D341Med (cell line): Measurements from ENCODE around the gene SH3GLB1.
A peak's percentile ranks its signal among the peaks of the same experiment; 100 is the strongest.

Source experiments
- DNase-seq: peaks from one replicate; pipeline ENCODE4 v3.0.0; 2012; ENCODE audit warnings: low spot score

The SH3GLB1 gene

DNA sequence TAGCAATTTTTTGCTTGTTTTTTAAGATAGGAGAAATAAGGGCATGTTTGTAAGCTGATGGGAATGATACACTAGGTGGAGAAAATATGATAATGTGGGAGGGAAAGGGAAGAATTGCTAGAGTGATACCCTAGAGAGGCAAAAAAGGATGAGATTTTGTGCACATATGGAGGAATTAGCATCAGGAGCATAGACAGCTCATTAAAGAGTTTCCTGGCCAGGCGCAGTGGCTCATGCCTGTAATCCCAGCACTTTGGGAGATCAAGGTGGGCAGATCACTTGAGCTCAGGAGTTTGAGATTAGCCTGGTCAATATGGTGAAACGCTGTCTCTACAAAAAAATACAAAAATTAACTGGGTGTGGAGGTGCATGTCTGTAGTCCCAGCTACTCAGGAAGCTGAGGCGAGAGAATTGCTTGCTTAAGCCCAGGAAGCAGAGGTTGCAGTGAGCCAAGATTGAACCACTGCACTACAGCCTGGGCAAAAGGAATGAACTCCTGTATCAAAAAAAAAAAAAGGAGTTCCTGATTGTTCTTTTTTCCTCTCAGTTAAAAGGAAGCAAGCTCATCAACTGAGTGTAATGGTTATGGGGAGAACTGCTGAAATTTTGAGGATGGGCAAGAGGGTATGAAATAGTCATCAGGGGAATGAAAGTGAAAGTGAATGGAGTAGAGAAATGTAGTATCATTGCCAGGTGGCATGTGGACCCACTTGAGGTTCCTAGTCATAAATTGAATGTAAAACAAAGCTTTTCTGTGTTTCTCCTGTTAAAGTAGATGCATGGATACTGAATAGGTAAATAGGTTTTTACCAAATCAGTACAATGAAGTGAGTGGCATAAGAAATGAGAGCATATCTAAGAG lies 35.5 kb downstream of the SH3GLB1 start:
- DNase-seq: no peak

GRCh38 chr1:86741947-86742572 lies 37.7 kb downstream of the SH3GLB1 start:
- no peak for DNase-seq

- DNase-seq: no peak
These were observed 42.9 kb downstream of the SH3GLB1 start for GRCh38 chr1:86747304-86747703.

- peak; percentile 26 for DNase-seq
These were observed 44.4 kb downstream of the SH3GLB1 start for GRCh38 chr1:86748622-86749373.

DNA sequence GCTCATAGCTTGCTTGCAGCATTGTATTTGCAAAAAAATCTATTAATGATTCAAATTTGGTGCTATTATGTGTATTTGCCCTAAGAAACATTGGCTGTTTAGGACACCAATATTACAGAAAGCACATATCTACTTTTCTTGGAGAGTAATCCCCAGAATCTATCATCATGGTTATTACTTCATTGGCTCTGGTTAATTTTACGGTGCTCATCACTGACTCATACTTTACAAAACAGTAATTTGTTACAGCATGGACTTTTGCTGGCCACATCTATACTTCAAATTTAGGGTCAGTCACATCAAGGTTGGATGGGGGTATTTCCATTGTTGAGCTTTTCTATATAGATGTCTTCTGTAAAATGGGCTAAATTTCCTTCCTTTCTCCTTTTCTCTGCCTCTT lies 45.7 kb downstream of the SH3GLB1 start:
- DNase-seq: no peak

- DNase-seq: no peak
These were observed 46.2 kb downstream of the SH3GLB1 start for GRCh38 chr1:86750530-86750929.

GRCh38 chr1:86751923-86752322 lies 47.5 kb downstream of the SH3GLB1 start:
- no peak for DNase-seq

- no peak for DNase-seq
These were observed 49.3 kb downstream of the SH3GLB1 start for GRCh38 chr1:86753700-86754099.

GRCh38 chr1:86754265-86754974 lies 50.0 kb downstream of the SH3GLB1 start:
- no peak for DNase-seq

DNA sequence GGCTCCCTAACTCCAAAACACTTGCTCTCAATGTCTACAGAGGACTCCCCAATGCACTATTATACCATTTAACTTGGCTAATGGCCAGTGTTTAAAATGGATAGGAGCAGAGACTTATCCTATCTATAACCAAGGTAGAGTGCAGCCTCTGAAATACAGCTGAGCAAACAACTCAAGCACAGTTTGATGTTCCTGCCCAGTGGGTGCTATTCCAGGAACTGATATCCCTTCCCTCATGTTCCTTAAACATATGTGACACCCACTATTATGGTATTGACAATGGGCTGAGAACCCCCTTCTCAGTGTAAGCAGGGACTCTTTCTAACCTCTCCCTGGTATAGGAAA lies 51.7 kb downstream of the SH3GLB1 start:
- no peak for DNase-seq

DNA sequence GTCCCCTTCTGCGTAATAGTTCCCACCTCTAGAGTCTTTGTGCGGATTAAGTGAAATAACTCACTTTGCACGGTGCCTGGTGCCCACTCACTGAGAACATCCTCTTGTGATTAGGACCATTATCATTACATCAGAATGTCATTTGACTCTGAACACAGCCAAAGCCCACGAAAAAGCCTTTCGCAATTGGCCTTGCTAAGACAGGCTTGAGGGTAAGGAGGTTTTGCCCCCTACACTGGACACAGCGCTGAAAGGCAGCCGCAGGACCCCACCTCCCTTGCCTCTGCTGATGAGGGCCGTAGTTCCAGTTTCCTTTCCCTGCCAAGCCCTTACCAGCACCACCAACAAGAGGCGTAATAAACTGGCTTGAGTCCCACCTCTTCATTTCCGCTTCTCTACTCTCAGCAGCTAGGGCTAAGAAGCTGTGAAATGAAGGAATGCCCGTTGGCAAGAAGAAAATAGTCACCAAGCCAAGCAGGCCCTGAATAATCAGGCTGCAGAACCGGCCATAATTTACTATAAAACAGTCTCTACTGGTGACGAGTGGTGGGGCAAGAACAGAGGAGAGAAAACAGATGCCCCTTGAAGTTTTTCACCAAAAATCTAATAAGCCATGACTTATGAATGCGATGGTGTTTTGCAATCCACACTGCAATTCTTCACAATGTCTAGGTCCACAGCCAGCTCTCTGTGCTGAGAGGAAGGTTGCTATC lies 53.1 kb downstream of the SH3GLB1 start:
- DNase-seq: no peak

DNA sequence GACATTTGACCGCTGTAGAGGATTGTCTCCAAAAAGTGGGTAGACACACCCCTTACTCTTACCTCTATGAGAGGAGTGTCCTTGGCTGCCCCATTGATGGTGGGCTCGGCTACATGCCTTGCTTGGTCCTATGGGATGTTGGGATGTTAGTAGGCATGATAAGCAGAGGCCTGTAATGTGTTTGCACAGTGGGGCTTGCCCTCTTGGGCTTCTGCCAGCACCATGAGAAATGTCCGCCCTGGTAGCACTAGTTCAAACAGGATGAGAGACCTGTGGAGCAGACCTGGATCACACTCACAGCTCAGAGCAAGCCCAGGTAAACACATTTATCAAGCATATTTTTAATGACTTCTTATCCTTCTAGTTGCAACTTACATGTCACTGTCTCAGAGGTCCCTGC lies 54.2 kb downstream of the SH3GLB1 start:
- no peak for DNase-seq

DNA sequence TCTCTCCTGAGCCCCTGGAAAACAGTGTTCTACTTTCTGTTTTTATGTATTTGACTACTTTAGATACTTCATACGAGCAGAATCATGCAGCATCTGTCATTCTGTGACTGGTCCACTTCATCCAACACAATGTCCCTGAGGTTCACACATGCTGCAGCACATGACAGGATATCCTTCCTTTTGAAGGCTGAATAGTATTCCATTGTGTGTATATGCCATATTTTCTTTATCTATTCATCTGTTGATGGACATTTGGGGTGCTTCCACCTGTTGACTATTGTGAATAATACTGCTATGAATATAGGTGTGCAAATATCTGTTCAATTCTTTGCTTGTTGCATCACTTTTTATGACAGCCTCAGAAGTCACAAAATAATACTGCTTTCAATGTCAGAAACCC lies 55.8 kb downstream of the SH3GLB1 start:
- no peak for DNase-seq

DNA sequence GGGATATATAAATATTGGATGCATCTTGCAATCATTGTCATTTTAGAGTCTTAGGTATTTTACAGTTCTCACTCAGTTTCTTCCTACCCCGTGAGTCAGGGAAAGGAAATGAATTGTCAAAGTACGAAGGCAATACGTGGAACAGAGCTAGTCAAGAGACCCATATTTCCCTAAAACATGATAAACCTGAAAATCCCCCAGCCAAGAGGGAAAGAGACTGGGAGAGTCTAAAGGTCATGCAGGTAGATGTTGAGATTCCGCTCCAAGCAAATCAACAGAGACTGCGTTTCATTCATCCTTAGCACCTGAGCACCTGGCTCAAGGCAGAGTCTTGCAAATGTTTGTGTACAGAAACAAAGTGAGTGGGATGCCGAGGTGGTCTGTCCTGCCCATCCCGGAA lies 58.0 kb downstream of the SH3GLB1 start:
- DNase-seq: no peak

DNA sequence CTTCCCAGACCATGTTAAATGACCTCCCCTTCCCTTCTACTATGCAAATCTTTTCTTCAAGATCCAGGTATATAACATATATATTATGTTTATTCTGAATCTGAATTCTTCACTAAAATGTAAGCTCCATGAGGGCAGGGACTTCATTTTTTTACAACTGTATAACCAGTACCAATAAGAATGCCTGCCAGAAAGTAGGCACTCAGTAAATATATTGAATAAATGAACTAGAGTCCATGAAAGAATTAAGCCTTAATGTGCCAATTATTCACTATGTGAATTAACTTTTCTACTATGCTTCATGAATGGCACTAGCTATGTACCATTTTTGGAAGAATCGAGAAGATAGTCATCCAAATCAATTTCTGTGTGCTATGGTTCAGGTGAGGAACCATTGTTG lies 60.1 kb downstream of the SH3GLB1 start:
- no peak for DNase-seq

- no peak for DNase-seq
These were observed 60.7 kb downstream of the SH3GLB1 start for GRCh38 chr1:86765073-86765472.

- DNase-seq: no peak
These were observed 61.3 kb downstream of the SH3GLB1 start for GRCh38 chr1:86765674-86766073.

GRCh38 chr1:86768554-86768953 lies 64.2 kb downstream of the SH3GLB1 start:
- DNase-seq: no peak

GRCh38 chr1:86769065-86769464 lies 64.7 kb downstream of the SH3GLB1 start:
- DNase-seq: no peak

- DNase-seq: no peak
These were observed 69.2 kb downstream of the SH3GLB1 start for GRCh38 chr1:86773341-86774288.
